ENCODE results near the gene LSAMP.
"Not testable (repeated sequence)": the region's sequence is repeated elsewhere in the genome, so short reads cannot be mapped to it uniquely, and the experiment has no call there.

The LSAMP gene

GRCh38 chr3:115766587-115767482 lies 678.5 kb downstream of the LSAMP start:
- no peak for DNase-seq

- no peak for DNase-seq
Observed at GRCh38 chr3:115761927-115762305, 683.4 kb downstream of the LSAMP start.

- DNase-seq = no peak
Observed at GRCh38 chr3:115760716-115761115, 684.6 kb downstream of the LSAMP start.

GRCh38 chr3:115758076-115758763 lies 687.1 kb downstream of the LSAMP start:
- no peak for DNase-seq

- DNase-seq = not testable (repeated sequence)
Observed at GRCh38 chr3:115752978-115753377, 692.3 kb downstream of the LSAMP start.
